Trophoblast cell (in vitro differentiated cells and primary cell): ENCODE results near the gene DDX20.

ENCODE experiments used
- DNase-seq, 2 donors: peaks; one replicate each; pipeline ENCODE4 v3.0.0-alpha.2; 2016
- H2AFZ ChIP-seq: 2 replicates; pipeline ENCODE4 v1.6.1; 2013; ENCODE audit warnings: low read length, moderate library complexity, mild to moderate bottlenecking; ENCODE audit not compliant: insufficient read depth, poor library complexity
- H2AK5ac ChIP-seq: 2 replicates; pipeline ENCODE4 v1.6.1; 2013; ENCODE audit warnings: mild to moderate bottlenecking, low read length
- H2BK120ac ChIP-seq: 2 replicates; pipeline ENCODE4 v1.6.1; 2013; ENCODE audit warnings: low read length, mild to moderate bottlenecking, moderate library complexity; ENCODE audit not compliant: insufficient read depth, poor library complexity
- H2BK12ac ChIP-seq: 2 replicates; pipeline ENCODE4 v1.6.1; 2013; ENCODE audit warnings: mild to moderate bottlenecking, low read length, moderate library complexity
- H2BK5ac ChIP-seq: 2 replicates; pipeline ENCODE4 v1.6.1; 2013; ENCODE audit warnings: low read length, low read depth, moderate library complexity, mild to moderate bottlenecking; ENCODE audit not compliant: poor library complexity
- H3K14ac ChIP-seq: 2 replicates; pipeline ENCODE4 v1.6.1; 2013; ENCODE audit warnings: mild to moderate bottlenecking, low read length
- H3K18ac ChIP-seq: 2 replicates; pipeline ENCODE4 v1.6.1; 2013; ENCODE audit warnings: mild to moderate bottlenecking, low read length
- H3K23ac ChIP-seq: 2 replicates; pipeline ENCODE4 v1.6.1; 2013; ENCODE audit warnings: low read length
- H3K27ac ChIP-seq: 2 replicates; pipeline ENCODE4 v1.5.1; 2013; ENCODE audit warnings: low read depth, mild to moderate bottlenecking, inconsistent platforms, low read length, moderate library complexity
- H3K27me3 ChIP-seq: 2 replicates; pipeline ENCODE4 v1.6.1; 2013; ENCODE audit warnings: inconsistent platforms, mild to moderate bottlenecking, low read length, moderate library complexity; ENCODE audit not compliant: insufficient read depth
- H3K36me3 ChIP-seq, 2 experiments: 1 replicate in 1 of 2; 2 replicates in 1 of 2; pipeline ENCODE4 v1.6.1; 2013; ENCODE audit warnings: low read length in 2 of 2, mild to moderate bottlenecking in 2 of 2, moderate library complexity in 1 of 2; ENCODE audit not compliant: insufficient read depth in 2 of 2, control insufficient read depth in 1 of 2
- H3K4ac ChIP-seq: 2 replicates; pipeline ENCODE4 v1.6.1; 2013; ENCODE audit warnings: low read depth, mild to moderate bottlenecking, low read length, moderate library complexity
- H3K4me1 ChIP-seq, 2 experiments: 1 replicate in 1 of 2; 2 replicates in 1 of 2; pipeline ENCODE4 v1.6.1; 2013; ENCODE audit warnings: low read length in 2 of 2, mild to moderate bottlenecking in 2 of 2, moderate library complexity in 1 of 2; ENCODE audit not compliant: insufficient read depth in 2 of 2, control insufficient read depth in 1 of 2
- H3K4me2 ChIP-seq: 2 replicates; pipeline ENCODE4 v1.6.1; 2013; ENCODE audit warnings: inconsistent platforms, mild to moderate bottlenecking, low read length, moderate library complexity
- H3K4me3 ChIP-seq: 2 replicates; pipeline ENCODE4 v1.5.1; 2013; ENCODE audit warnings: mild to moderate bottlenecking, low read depth, low read length, inconsistent platforms
- H3K79me1 ChIP-seq: one replicate; pipeline ENCODE4 v1.6.1; 2013; ENCODE audit warnings: low read length
- H3K79me2 ChIP-seq: 2 replicates; pipeline ENCODE4 v1.6.1; 2013; ENCODE audit warnings: low read length, mild to moderate bottlenecking; ENCODE audit not compliant: control insufficient read depth, insufficient read depth, poor library complexity
- H3K9ac ChIP-seq: 2 replicates; pipeline ENCODE4 v1.6.1; 2013; ENCODE audit warnings: mild to moderate bottlenecking, low read length
- H3K9me3 ChIP-seq: 2 replicates; pipeline ENCODE4 v1.6.1; 2013; ENCODE audit warnings: low read depth, mild to moderate bottlenecking, control low read depth, inconsistent platforms, low read length; ENCODE audit not compliant: insufficient read depth
- H4K12ac ChIP-seq: 2 replicates; pipeline ENCODE4 v1.6.1; 2013; ENCODE audit warnings: low read depth, mild to moderate bottlenecking, low read length, moderate library complexity
- H4K8ac ChIP-seq: 2 replicates; pipeline ENCODE4 v1.6.1; 2013; ENCODE audit warnings: low read depth, mild to moderate bottlenecking, low read length, moderate library complexity
- H4K91ac ChIP-seq: one replicate; pipeline ENCODE4 v1.6.1; 2013; ENCODE audit warnings: low read depth, mild to moderate bottlenecking, low read length, moderate library complexity
- WGBS: extraction: QIAGEN DNeasy Blood & Tissue Kit; methylation state at CpG from one replicate; pipeline ENCODE4 v1.1.7; 2013; ENCODE audit warnings: missing lambda C conversion rate; ENCODE audit not compliant: insufficient read length, insufficient coverage; ENCODE audit errors: extremely low coverage; 5-methylcytosine and 5-hydroxymethylcytosine counted together

DDX20 gene

GRCh38 chr1:111761717-111762116, 6.0 kb downstream of the DDX20 start:
- H3K4me3 ChIP-seq = no peak overlapping the region
- no CpG with 5 or more reads among the region's 2 CpGs for WGBS

GRCh38 chr1:111762332-111762731, 6.6 kb downstream of the DDX20 start:
- H4K12ac ChIP-seq = no peak overlapping the region
- no peaks in the 10 kb centered on the region for H3K27me3 ChIP-seq
- no peak overlapping the region for H3K14ac ChIP-seq
- H2BK5ac ChIP-seq = no peak overlapping the region
- H2BK12ac ChIP-seq = no peak overlapping the region
- H4K8ac ChIP-seq = no peak overlapping the region
- H3K18ac ChIP-seq = no peak overlapping the region
- H3K27ac ChIP-seq = no peak overlapping the region
- H3K9ac ChIP-seq = no peak overlapping the region
- no peak overlapping the region for H3K4me3 ChIP-seq
- no peak overlapping the region for H2BK120ac ChIP-seq
- H3K4me2 ChIP-seq = no peak overlapping the region
- H3K79me2 ChIP-seq = no peaks in the 10 kb centered on the region
- no peaks in the 10 kb centered on the region for H3K9me3 ChIP-seq
- H4K91ac ChIP-seq = no peak overlapping the region
- no peak overlapping the region for H2AK5ac ChIP-seq
- no peak overlapping the region for H3K23ac ChIP-seq
- no peaks in the 10 kb centered on the region for H3K79me1 ChIP-seq
- peaks cover 11 to 15% of the 10 kb centered on the region in 2 experiments for H3K36me3 ChIP-seq
- WGBS = no CpG with 5 or more reads among the region's 2 CpGs
- no peak overlapping the region for H2AFZ ChIP-seq
- no peak for DNase-seq
- no peaks in the 10 kb centered on the region for H3K4me1 ChIP-seq
- H3K4ac ChIP-seq = no peak overlapping the region

More at GRCh38 chr1:111761717-111762116, 6.0 kb downstream of the DDX20 start:
- no peak overlapping the region for H3K23ac ChIP-seq
- H4K8ac ChIP-seq = no peak overlapping the region
- no peaks in the 10 kb centered on the region for H3K79me1 ChIP-seq
- no peak overlapping the region for H3K27ac ChIP-seq
- H3K4me2 ChIP-seq = no peak overlapping the region
- no peaks in the 10 kb centered on the region for H3K27me3 ChIP-seq
- no peak overlapping the region for H2BK12ac ChIP-seq
- H2AK5ac ChIP-seq = no peak overlapping the region
- DNase-seq = no peak
- H3K9me3 ChIP-seq = no peaks in the 10 kb centered on the region
- no peak overlapping the region for H4K91ac ChIP-seq
- no peak overlapping the region for H3K18ac ChIP-seq
- no peak overlapping the region for H2AFZ ChIP-seq
- no peak overlapping the region for H2BK5ac ChIP-seq
- H4K12ac ChIP-seq = no peak overlapping the region
- peaks cover 11 to 15% of the 10 kb centered on the region in 2 experiments for H3K36me3 ChIP-seq
- H3K9ac ChIP-seq = no peak overlapping the region
- no peak overlapping the region for H3K14ac ChIP-seq
- peaks cover 2% of the 10 kb centered on the region for H3K79me2 ChIP-seq
- H3K4me1 ChIP-seq = no peaks in the 10 kb centered on the region
- no peak overlapping the region for H2BK120ac ChIP-seq
- H3K4ac ChIP-seq = no peak overlapping the region

GRCh38 chr1:111768023-111768422, 12.3 kb downstream of the DDX20 start:
- no peak overlapping the region for H3K18ac ChIP-seq
- no peak overlapping the region for H3K4ac ChIP-seq
- no peak for DNase-seq
- no peak overlapping the region for H3K23ac ChIP-seq
- H2BK5ac ChIP-seq = no peak overlapping the region
- no peak overlapping the region for H2AFZ ChIP-seq
- H3K79me2 ChIP-seq = no peaks in the 10 kb centered on the region
- no peaks in the 10 kb centered on the region for H3K79me1 ChIP-seq
- H4K91ac ChIP-seq = no peak overlapping the region
- no peak overlapping the region for H3K4me3 ChIP-seq
- no peaks in the 10 kb centered on the region for H3K4me1 ChIP-seq
- no peak overlapping the region for H4K12ac ChIP-seq
- no peaks in the 10 kb centered on the region for H3K27me3 ChIP-seq
- H4K8ac ChIP-seq = no peak overlapping the region
- H3K36me3 ChIP-seq = peaks cover 10 to 14% of the 10 kb centered on the region in 2 experiments
- no peak overlapping the region for H2AK5ac ChIP-seq
- H3K27ac ChIP-seq = no peak overlapping the region
- H3K9ac ChIP-seq = no peak overlapping the region
- H3K4me2 ChIP-seq = no peak overlapping the region
- H3K9me3 ChIP-seq = no peaks in the 10 kb centered on the region
- H2BK12ac ChIP-seq = no peak overlapping the region
- H2BK120ac ChIP-seq = no peak overlapping the region
- H3K14ac ChIP-seq = no peak overlapping the region

- Histone ChIP-seq H3K4me2 (no peak overlapping the region), H3K9me3 (no peaks in the 10 kb centered on the region), H3K36me3 (peaks cover 5 to 10% of the 10 kb centered on the region in 2 experiments), H2AFZ (no peak overlapping the region), H3K14ac (no peak overlapping the region), H3K4me1 (no peaks in the 10 kb centered on the region), H2AK5ac (no peak overlapping the region), H3K4ac (no peak overlapping the region), H3K9ac (no peak overlapping the region), H4K91ac (no peak overlapping the region), H3K27me3 (no peaks in the 10 kb centered on the region), H3K79me2 (no peaks in the 10 kb centered on the region), H4K8ac (no peak overlapping the region), H2BK12ac (no peak overlapping the region), H4K12ac (no peak overlapping the region), H2BK5ac (no peak overlapping the region), H3K27ac (no peak overlapping the region), H2BK120ac (no peak overlapping the region), H3K4me3 (no peak overlapping the region), H3K23ac (no peak overlapping the region), H3K79me1 (no peaks in the 10 kb centered on the region), H3K18ac (no peak overlapping the region)
- no peak for DNase-seq
These were observed 12.9 kb downstream of the DDX20 start for GRCh38 chr1:111768625-111769024.
